Frontal cortex (tissue), 4 donors: ENCODE data around the gene OR14A2. TPM values are rescaled to one million over a fixed set of nuclear protein-coding genes. Genes with fewer than 3 reads are reported as not detected.
"Not testable (repeated sequence)": the region's sequence is repeated elsewhere in the genome, so short reads cannot be mapped to it uniquely, and the experiment has no call there.

ENCODE experiments used
- DNase-seq, 2 donors: peaks; one replicate each; pipeline ENCODE4 v3.0.0; 2012; ENCODE audit warnings: low spot score in 2 of 2
- FAIRE-seq: peaks from 2 replicates; lab custom pipeline; 2012; peaks lifted over from hg19 to GRCh38; lab: Jason Lieb, UNC
- total RNA-seq: library from RNA; depleted of rRNA; stranded (reverse); fragments of >200 nt; gene quantifications from one replicate; pipeline ENCODE4 v1.2.3, GENCODE V29; 2014
- donor health status: control.
- donor health status: control.
- donor health status: control.

The OR14A2 gene
- not detected for total RNA-seq

GRCh38 chr1:247748041-247748440, at the start of gene OR14A2:
OR14A2 (minus strand) TSS chr1:247748141.
- FAIRE-seq, result no peak
- no peak for DNase-seq

DNA sequence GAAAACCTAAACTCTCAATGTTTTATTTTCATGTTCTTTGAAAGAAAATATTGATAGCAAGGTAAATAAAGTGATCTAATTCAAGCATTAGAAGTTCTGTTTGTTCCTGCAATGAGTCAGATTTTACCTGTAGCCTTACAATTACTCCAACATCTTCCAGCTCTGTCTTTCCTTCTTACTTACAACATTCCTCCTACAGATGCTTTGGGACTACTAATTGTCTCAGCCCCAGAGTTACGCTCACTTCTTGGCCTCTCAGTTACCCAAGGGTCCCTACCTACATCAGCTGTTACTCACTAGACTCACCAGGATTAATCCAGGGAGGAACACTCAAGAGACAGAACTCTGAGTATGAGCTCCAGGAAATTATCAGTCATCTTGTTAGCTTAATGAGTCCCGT, 49.6 kb upstream of the OR14A2 start:
- no peak for DNase-seq
- no peak for FAIRE-seq

GRCh38 chr1:247769603-247770002, 21.7 kb upstream of the OR14A2 start:
- DNase-seq (no peak), FAIRE-seq (no peak)

GRCh38 chr1:247760456-247760855, 12.5 kb upstream of the OR14A2 start, which contains the start of gene OR1C1:
OR1C1 (minus strand) TSS chr1:247760556; CDS start chr1:247758406, 2,150 bp downstream.
- FAIRE-seq, result no peak
- no peak for DNase-seq

GRCh38 chr1:247754311-247754710, 6.4 kb upstream of the OR14A2 start:
- FAIRE-seq, DNase-seq: not testable (repeated sequence)

- DNase-seq (no peak), FAIRE-seq (no peak)
Measured at GRCh38 chr1:247749870-247750269, 1.9 kb upstream of the OR14A2 start.

- no peak for FAIRE-seq
- DNase-seq, result no peak
Measured at GRCh38 chr1:247747616-247748015, 325 bp downstream of the OR14A2 start.

- no peak for DNase-seq
- FAIRE-seq, result no peak
Measured at GRCh38 chr1:247746391-247746935, 1.5 kb downstream of the OR14A2 start.

DNA sequence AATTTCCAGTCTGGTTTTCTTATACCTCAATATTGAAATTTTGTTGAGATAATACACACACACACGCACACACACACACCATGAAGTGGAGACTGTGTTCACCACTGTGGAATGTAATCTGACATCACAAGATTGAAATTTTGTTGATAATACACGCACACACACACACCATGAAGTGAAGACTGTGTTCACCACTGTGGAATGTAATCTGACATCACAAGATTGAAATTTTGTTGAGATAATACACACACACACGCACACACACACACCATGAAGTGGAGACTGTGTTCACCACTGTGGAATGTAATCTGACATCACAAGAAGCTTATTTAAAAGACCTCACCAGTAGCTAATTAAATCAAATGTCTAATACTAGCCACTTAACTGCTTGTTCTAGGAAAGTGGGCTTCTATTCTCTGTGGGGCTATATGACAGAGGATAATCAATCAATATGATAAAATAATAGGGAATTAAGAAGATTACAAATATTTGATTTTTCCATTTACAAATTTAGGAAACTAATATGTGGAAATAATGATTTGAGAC, 5.7 kb downstream of the OR14A2 start:
- FAIRE-seq, DNase-seq: not testable (repeated sequence)

DNA sequence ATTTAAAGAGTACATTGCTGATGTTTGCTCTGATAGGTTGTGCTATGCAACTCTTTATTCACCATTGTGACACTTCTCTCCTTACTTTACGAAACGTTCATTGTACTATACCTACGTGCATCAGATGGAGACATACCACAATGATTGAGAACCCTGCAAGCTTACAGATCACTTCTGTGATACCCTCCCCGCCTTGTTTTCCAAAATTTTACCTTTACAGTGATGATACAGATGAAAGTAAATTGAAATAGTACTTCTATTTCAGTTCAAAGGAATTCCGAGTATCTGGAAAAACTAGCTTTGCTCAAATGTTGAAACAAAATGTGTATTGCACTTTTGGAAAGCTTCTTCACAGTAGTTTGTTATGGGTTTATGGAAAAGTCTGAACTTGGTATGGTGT, 6.2 kb downstream of the OR14A2 start:
- DNase-seq, result no peak
- no peak for FAIRE-seq

DNA sequence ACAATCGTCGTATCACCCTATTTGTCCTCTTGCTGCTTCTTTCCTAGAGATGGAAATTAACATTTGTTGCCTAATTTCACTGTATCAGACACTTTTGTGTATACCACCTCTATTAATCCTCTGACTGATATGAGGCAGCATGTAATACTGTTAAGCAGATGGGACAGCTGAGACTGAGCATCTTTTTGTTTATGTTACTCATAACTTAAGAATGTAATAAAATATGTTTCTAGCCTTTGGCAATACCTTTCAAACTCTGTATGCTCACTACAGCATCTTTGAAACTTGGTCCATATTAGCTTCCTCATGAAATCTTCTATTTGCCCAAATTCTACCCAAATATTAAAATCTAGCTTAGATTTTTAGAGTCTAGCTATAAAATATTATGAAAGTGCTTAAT, 7.2 kb downstream of the OR14A2 start:
- DNase-seq (no peak), FAIRE-seq (no peak)

DNA sequence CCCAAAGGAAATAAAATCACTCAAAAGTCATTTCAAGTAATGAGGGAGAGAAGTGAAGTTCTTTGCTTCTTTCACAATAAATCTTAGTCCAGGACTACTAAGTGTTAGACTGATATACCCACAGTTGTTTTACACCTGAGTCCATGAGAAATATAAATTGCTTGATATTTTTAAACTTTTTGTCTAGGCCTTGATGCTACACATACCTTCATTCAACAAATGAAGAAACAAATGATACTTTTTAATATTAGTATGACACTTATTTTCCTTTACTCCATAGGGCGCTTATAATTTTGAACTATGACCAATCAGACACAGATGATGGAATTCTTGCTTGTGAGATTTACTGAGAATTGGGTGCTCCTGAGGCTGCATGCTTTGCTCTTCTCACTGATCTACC, 9.6 kb downstream of the OR14A2 start, which contains the start of gene OR14K1:
OR14K1 (plus strand) TSS at position 301 of the 400 bp plus-strand sequence; CDS start at position 301, 0 bp downstream.
- no peak for DNase-seq
- FAIRE-seq, result no peak

DNA sequence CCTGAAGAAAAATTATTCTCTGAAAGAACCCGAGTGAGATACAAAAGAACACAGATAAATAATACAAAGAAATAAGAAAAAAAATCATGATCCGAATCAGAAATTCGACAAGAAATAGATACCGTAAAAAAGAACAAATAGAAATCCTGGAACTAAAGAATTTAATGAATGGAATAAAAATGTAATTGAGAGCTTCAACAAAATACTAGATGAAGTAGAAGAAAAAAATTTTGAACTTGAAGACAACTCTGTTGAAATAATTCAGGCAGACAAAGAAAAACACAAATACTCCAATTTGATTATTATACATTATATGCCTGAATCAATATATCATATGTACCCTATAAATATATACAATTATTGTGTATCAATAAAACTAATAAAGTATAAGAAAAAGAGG, 26.7 kb downstream of the OR14A2 start:
- DNase-seq (no peak), FAIRE-seq (peak; percentile 17)

- FAIRE-seq, result no peak
- no peak for DNase-seq
Measured at GRCh38 chr1:247716546-247716945, 31.4 kb downstream of the OR14A2 start, which contains the start of gene OR6F1. OR6F1 (minus strand) TSS chr1:247716646; CDS start chr1:247712755, 3,891 bp downstream.

DNA sequence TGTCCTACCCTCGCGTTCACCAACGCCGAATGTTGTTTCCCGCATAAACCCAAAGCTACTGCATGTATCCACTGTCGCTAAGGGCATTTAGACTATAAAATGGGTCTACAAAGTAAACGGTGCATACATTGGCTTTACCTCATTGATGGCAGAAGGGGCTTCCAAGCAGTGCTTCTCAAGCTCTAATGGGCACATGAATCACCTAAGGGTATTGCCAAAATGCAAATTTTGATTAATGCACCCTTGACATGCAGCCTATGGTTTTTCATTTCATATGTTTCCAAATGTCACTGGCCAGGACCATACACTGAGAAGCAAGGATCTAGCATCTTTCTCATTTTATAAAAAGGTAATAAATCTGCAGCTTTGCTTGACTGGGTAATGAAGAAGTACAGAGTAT, 34.2 kb downstream of the OR14A2 start:
- FAIRE-seq, result no peak
- DNase-seq, result no peak

GRCh38 chr1:247710681-247711080, 37.3 kb downstream of the OR14A2 start:
- FAIRE-seq, DNase-seq: not testable (repeated sequence)

- no peak for DNase-seq
- no peak for FAIRE-seq
Measured at GRCh38 chr1:247701338-247701737, 46.6 kb downstream of the OR14A2 start.

- no peak for FAIRE-seq
- DNase-seq, result no peak
Measured at GRCh38 chr1:247681288-247681897, 66.5 kb downstream of the OR14A2 start.

GRCh38 chr1:247680171-247680570, 67.8 kb downstream of the OR14A2 start:
- FAIRE-seq, result no peak
- no peak for DNase-seq

DNA sequence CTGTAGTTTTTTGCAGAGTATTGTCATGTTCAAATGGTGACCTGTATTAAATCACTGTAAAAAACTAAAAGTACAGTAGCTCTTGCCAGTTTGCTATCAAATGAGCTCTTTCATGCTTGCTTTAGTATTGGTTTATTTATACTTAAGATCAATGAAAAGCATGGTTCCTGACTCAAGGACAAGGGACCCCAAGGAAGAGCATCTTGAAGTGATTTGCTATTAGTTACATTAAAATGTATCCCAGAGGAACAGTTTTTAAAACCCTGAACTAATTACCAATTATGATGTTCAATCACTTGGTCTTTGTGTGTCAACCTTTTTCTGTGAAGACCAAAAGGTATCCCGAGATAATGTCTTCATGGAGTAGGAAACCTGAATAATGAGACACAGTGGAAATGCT, 68.3 kb downstream of the OR14A2 start, which contains the start of gene OR13G1:
OR13G1 (minus strand) TSS at position 101 of the 400 bp plus-strand sequence. CDS start 6,698 bp downstream, outside the sequence.
- FAIRE-seq (no peak), DNase-seq (no peak)
